ENCODE results near the gene GRHL1.

GRCh38 chr2:9983401-9984216 is 32.1 kb downstream of the GRHL1 start:
- TF ChIP-seq CTCF (IDR thresholded peaks at IDR 0.05) (no peak), POLR2A (IDR thresholded peaks at IDR 0.05) (no peak)
